Measurements from ENCODE around the gene CHRNA5.

Gene CHRNA5

DNA sequence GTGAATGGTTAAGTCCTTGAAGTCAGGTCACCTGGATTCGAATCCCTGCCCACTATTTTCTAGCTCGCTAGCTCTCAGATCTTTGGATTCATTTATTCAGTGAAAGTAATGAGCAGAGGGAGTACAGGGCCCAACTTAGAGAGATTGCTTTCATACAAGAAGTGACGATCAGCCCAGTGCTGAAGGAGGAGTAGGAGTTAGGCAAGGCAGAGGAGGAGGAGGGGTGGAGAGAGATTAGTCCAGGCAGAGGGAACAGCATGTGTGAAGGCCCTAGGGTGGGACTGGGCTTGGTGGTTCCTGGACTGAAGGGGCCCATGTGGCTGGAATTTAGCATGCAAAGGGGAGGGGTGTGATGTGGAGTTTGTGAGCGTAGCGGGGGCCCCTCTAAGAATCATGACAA lies 3.8 kb upstream of the CHRNA5 start:
- DNase-seq, result no peak
- Histone ChIP-seq H3K36me3 (replicated peaks; ENCODE audit: insufficient read depth, low read length) (no peaks in the 10 kb centered on the region), H3K27ac (ENCODE audit: low read length) (no peak overlapping the region), H3K9ac (ENCODE audit: low read length) (no peak overlapping the region), H3K27me3 (replicated peaks; ENCODE audit: insufficient read depth, low read length) (no peaks in the 10 kb centered on the region), H3K79me2 (ENCODE audit: low read length) (peaks cover 6% of the 10 kb centered on the region; the same call in 1 of the 2 replicates), H3K4me2 (ENCODE audit: low read depth, low read length) (no peak overlapping the region), H4K20me1 (ENCODE audit: insufficient read depth, low read length) (no peaks in the 10 kb centered on the region), H3K9me3 (replicated peaks; ENCODE audit: insufficient read depth, low read length) (no peaks in the 10 kb centered on the region), H3F3A (ENCODE audit: insufficient read depth, low read length) (peaks cover 14% of the 10 kb centered on the region), H3K9me2 (replicated peaks; ENCODE audit: insufficient read depth, low read length) (no peaks in the 10 kb centered on the region), H3K4me3 (ENCODE audit: low read length) (no peak overlapping the region), H2AFZ (ENCODE audit: low read length) (no peak overlapping the region), H3K4me1 (ENCODE audit: low read length) (peaks cover 7% of the 10 kb centered on the region; the same call in 1 of the 2 replicates)
- TF ChIP-seq, protein P1, sequence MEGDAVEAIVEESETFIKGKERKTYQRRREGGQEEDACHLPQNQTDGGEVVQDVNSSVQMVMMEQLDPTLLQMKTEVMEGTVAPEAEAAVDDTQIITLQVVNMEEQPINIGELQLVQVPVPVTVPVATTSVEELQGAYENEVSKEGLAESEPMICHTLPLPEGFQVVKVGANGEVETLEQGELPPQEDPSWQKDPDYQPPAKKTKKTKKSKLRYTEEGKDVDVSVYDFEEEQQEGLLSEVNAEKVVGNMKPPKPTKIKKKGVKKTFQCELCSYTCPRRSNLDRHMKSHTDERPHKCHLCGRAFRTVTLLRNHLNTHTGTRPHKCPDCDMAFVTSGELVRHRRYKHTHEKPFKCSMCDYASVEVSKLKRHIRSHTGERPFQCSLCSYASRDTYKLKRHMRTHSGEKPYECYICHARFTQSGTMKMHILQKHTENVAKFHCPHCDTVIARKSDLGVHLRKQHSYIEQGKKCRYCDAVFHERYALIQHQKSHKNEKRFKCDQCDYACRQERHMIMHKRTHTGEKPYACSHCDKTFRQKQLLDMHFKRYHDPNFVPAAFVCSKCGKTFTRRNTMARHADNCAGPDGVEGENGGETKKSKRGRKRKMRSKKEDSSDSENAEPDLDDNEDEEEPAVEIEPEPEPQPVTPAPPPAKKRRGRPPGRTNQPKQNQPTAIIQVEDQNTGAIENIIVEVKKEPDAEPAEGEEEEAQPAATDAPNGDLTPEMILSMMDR (IDR thresholded peaks at IDR 0.05; ENCODE audit: low read length), result no peak
- TF ChIP-seq EZH2phosphoT487 (IDR thresholded peaks at IDR 0.05; ENCODE audit: low read length) (no peak), EZH2 (optimal IDR thresholded peaks at IDR 0.05; ENCODE audit: low read depth, low read length) (no peak)

DNA sequence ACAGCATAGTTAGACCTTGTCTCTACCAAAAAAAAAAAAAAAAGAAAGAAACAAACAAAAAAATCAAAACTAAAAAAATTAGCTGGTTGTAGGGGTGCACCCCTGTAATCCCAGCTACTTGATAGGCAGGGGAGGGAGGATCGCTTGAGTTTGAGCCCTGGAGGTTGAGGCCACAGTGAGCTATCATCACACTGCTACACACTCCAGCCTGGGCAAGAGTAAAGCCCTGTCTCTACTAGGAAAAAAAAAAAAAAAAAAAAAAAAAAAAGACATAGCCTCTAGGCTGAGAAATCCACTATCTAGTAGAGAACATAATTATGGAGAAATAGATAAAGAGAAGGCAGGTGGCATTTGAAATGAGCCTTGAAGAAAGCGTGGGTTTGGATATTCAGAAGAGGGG lies 2.2 kb upstream of the CHRNA5 start:
- H3K79me2 ChIP-seq (ENCODE audit: low read length), result peaks cover 17% of the 10 kb centered on the region
- H3K27ac ChIP-seq (ENCODE audit: low read length), result no peak overlapping the region
- no peaks in the 10 kb centered on the region for H3K9me2 ChIP-seq (replicated peaks; ENCODE audit: insufficient read depth, low read length)
- H3K9ac ChIP-seq (ENCODE audit: low read length), result no peak overlapping the region
- no peak overlapping the region for H2AFZ ChIP-seq (ENCODE audit: low read length)
- H3K4me2 ChIP-seq (ENCODE audit: low read depth, low read length), result no peak overlapping the region
- H3F3A ChIP-seq (ENCODE audit: insufficient read depth, low read length), result peaks cover 14% of the 10 kb centered on the region
- H3K9me3 ChIP-seq (replicated peaks; ENCODE audit: insufficient read depth, low read length), result no peaks in the 10 kb centered on the region
- no peaks in the 10 kb centered on the region for H3K27me3 ChIP-seq (replicated peaks; ENCODE audit: insufficient read depth, low read length)
- no peaks in the 10 kb centered on the region for H4K20me1 ChIP-seq (ENCODE audit: insufficient read depth, low read length)
- peaks cover 10% of the 10 kb centered on the region; the same call in 1 of the 2 replicates for H3K4me1 ChIP-seq (ENCODE audit: low read length)
- no peaks in the 10 kb centered on the region for H3K36me3 ChIP-seq (replicated peaks; ENCODE audit: insufficient read depth, low read length)
- DNase-seq, result no peak
- H3K4me3 ChIP-seq (ENCODE audit: low read length), result no peak overlapping the region
- TF ChIP-seq EZH2 (optimal IDR thresholded peaks at IDR 0.05; ENCODE audit: low read depth, low read length), result no peak
- TF ChIP-seq, protein P1 (IDR thresholded peaks at IDR 0.05; ENCODE audit: low read length), result no peak

DNA sequence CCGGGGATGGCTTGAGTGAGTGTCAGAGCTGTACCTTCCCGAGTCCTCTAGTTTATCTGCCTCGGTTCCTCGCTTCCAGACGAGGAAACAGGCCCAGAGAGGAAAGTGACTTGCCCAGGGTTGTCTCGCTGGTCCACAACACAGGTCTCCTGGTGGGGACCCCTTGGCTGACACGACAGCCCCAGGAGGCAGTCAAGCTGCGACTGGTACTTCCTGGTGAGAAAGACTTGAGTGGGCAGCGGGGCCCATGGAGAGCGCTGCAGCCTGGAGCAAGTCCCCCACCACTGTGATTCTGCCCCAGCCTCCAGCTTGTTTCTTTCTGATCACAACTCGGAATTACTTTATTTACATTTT lies 600 bp upstream of the CHRNA5 start:
- H3K9me3 ChIP-seq (replicated peaks; ENCODE audit: insufficient read depth, low read length), result no peaks in the 10 kb centered on the region
- peaks cover 10% of the 10 kb centered on the region; the same call in 1 of the 2 replicates for H3K4me1 ChIP-seq (ENCODE audit: low read length)
- H2AFZ ChIP-seq (ENCODE audit: low read length), result peak overlapping the region; percentile 97
- TF ChIP-seq EZH2phosphoT487 (IDR thresholded peaks at IDR 0.05; ENCODE audit: low read length) (no peak), EZH2 (optimal IDR thresholded peaks at IDR 0.05; ENCODE audit: low read depth, low read length) (no peak)
- TF ChIP-seq, protein P1 (IDR thresholded peaks at IDR 0.05; ENCODE audit: low read length), result no peak
- peak overlapping the region; percentile 35; the same call in 1 of the 2 replicates for H3K27ac ChIP-seq (ENCODE audit: low read length)
- no peak for DNase-seq
- no peaks in the 10 kb centered on the region for H3K27me3 ChIP-seq (replicated peaks; ENCODE audit: insufficient read depth, low read length)
- no peak overlapping the region; the same call in 1 of the 2 replicates for H3K9ac ChIP-seq (ENCODE audit: low read length)
- peak overlapping the region; percentile 89 for H3K4me3 ChIP-seq (ENCODE audit: low read length)
- H3K9me2 ChIP-seq (replicated peaks; ENCODE audit: insufficient read depth, low read length), result no peaks in the 10 kb centered on the region
- H3K79me2 ChIP-seq (ENCODE audit: low read length), result peaks cover 17% of the 10 kb centered on the region
- H3F3A ChIP-seq (ENCODE audit: insufficient read depth, low read length), result peaks cover 14% of the 10 kb centered on the region
- H3K4me2 ChIP-seq (ENCODE audit: low read depth, low read length), result peak overlapping the region; percentile 84
- H4K20me1 ChIP-seq (ENCODE audit: insufficient read depth, low read length), result no peaks in the 10 kb centered on the region
- H3K36me3 ChIP-seq (replicated peaks; ENCODE audit: insufficient read depth, low read length), result no peaks in the 10 kb centered on the region

Data from MM.1S (cell line).